ENCODE results near the gene QRICH2.
"Not testable (repeated sequence)": the region's sequence is repeated elsewhere in the genome, so short reads cannot be mapped to it uniquely, and the experiment has no call there.

The QRICH2 gene

DNA sequence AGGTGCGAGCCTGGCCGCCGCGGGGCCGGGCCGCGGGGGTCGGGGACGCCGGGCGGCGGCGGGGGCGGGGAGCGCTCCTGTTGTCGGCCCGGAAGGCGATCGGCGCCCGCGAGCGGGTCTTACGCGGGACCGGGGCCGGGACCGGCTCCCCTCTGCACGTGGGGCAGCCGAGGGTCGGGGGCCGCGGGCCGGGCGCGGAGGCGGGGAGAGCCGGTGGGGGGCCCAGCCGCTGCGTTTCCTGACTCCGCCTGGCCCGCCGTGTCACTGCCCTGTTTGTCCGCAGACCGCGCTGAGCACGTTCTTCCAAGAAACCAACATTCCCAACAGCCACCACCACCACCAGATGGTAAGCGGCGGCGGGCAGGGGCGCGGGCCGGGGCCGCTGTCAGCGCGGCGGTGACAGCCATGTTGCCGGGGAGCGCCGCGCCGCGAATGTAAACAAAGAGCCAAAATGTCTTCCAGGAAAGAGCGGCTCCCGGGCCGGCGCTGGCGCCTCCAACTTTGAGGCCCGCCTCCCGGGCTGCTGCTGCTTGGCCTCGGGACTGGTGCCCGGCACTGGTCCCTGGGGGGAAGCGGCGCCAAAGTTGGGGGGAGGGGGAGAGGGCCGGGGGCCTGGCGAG, 42.3 kb downstream of the QRICH2 start:
- no peak for DNase-seq

GRCh38 chr17:76264755-76265623, 43.1 kb downstream of the QRICH2 start, which contains the start of gene UBALD2:
TSS of gene UBALD2 (plus strand) at chr17:76265348. CDS start at chr17:76265506, 158 bp downstream.
- peak; percentile 98 for DNase-seq

DNA sequence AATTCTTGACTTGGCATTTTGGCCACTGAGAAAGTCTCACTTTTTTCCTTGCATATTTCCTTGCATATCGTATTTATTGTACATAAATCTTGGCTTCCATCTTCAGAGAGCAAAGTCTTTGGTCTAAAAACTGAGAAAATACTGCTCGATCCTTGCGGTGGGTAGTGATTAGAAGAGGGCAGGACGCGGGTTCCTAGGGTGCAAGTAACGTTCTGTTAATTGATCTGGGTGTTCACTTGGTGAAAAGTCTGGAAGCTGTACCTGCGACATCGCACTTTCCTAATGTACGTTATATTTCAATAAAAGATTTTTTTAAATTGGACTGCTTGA, 43.7 kb downstream of the QRICH2 start:
- no peak for DNase-seq

DNA sequence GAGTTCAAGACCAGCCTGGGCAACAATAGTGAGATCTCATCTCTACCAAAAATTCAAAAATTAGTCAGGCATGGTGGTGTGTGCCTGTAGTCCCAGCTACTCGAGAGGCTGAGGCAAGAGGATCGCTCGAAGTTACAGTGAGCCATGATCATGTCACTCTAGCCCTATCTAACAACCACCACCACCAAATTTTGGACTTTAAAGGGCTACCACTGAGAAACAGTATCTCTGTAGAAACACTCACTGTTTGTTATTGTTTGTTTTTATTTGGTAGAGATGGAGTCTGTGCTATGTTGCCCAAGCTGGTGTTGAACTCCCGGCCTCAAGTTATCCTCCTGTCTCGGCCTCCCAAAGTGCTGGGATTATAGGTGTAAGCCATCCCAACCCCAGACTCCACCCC, 44.2 kb downstream of the QRICH2 start:
- no peak for DNase-seq

DNA sequence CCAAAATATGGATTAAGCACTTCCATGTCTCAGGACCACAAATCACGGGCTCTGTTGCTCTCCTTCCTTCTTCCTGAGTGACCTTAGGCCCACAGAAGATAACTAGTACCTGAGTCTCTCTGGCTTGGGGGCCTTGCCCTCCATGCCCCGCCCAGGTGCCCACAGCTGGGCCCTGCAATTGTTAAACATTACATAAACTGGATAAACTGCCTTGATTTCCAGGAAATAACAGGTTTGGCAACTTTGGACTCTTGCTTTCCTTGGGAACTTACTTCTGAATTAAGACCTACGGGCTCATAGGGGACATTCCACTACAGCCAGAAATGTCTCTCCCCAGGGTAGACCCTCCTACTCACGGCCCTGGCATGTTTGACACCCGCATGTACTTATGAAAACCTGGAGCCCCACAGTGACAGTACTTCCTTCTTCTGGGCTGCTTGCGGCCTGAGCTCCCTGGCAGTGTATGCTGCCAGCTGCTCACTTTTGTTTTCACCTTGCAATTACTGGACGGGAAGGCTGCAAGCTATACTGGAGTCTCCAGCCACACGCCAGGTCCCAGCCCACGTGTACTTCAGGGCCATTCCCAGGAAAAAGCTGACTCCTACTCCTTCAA, 45.2 kb downstream of the QRICH2 start:
- no peak for DNase-seq

GRCh38 chr17:76261421-76262215, 46.5 kb downstream of the QRICH2 start:
- no peak for DNase-seq

GRCh38 chr17:76260669-76261068, 47.4 kb downstream of the QRICH2 start:
- DNase-seq, result no peak

GRCh38 chr17:76260220-76260619, 47.9 kb downstream of the QRICH2 start:
- DNase-seq, result no peak

DNA sequence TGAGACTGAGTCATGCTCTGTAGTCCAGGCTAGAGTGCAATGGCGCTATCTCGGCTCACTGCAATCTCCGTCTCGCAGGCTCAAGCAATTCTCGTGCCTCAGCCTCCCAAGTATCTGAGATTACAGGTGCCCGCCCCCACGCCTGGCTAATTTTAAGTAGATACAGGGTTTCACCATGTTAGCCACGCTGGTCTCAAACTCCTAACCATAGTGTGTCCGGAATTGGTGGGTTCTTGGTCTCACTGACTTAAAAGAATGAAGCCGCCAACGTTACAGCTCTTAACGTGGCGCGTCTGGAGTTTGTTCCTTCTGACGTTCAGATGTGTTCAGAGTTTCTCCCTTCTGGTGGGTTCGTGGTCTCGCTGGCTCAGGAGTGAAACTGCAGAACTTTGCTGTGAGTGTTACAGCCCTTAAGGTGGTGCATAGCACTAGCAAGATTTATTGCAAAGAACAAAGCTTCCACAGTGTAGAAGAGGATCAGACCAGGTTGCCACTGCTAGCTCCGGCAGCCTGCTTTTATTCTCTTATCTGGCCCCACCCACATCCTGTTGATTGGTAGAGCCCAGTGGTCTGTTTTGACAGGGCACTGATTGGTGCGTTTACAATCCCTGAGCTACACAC, 51.5 kb downstream of the QRICH2 start:
- DNase-seq, result not testable (repeated sequence)

DNA sequence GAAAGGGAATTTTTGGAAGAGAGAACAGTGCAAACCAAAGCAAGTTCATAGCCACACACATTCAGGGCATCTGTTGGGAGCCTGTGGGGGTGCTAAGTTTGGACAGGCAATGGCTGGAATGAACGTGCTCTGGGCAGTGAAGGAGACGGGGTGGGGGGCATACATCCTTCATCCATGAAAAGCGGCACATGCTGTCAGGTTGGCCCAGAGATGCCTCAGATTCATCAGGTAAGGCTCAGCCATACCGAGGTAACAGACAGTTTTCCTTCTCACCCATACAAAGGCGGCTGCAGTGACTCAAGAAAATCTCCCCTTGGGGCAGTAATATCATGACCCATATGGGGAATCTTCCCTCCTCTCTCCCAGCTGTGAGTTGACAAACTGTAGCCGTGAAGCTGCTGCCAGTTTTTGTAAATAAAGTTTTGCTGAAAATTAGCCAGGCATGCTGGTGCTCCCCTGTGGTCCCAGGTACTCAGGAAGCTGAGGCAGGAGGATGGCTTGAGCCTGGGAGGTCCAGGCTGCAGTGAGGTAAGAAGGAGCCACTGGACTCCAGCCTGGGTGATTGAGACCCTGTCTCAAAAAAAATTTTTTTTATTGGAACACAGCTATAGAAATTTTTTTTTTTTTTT, 52.2 kb downstream of the QRICH2 start:
- no peak for DNase-seq

DNA sequence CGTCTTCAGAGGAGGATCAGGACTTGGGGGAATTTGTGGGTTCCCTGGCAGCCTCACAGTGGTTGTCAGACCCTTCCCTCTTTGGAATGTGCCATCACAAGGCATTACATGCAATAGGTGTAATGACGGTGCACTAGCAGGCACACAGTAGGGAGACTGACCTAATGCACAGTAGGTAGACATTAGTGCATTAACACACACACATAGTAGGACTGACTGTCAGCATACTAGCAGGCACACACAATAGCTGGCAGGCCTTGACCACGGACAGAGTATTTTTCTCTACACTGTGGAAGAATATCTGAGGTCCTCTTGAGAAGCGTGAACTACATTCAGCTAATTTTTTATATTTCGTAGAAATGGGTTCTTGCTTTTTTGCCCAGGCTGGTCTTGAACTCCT, 53.8 kb downstream of the QRICH2 start:
- no peak for DNase-seq

DNA sequence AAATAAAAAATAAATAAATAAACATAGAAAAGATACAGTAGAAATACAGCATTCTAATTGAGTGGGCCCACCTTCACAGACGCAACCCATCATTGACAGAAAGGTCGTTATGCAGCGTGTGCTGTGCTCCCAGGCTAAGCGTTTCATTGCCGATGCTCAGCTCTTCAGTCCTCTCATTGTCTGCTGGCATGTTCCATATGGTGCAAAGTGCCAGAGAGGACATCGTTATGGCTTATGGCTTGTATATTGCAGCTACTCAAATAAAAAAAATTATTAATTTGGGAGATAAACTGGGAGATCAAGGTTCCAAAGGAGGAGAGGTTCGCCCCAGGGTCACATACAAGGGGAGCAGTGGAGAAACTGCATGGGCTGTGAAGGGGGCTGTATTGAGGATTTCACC, 54.2 kb downstream of the QRICH2 start:
- no peak for DNase-seq

DNA sequence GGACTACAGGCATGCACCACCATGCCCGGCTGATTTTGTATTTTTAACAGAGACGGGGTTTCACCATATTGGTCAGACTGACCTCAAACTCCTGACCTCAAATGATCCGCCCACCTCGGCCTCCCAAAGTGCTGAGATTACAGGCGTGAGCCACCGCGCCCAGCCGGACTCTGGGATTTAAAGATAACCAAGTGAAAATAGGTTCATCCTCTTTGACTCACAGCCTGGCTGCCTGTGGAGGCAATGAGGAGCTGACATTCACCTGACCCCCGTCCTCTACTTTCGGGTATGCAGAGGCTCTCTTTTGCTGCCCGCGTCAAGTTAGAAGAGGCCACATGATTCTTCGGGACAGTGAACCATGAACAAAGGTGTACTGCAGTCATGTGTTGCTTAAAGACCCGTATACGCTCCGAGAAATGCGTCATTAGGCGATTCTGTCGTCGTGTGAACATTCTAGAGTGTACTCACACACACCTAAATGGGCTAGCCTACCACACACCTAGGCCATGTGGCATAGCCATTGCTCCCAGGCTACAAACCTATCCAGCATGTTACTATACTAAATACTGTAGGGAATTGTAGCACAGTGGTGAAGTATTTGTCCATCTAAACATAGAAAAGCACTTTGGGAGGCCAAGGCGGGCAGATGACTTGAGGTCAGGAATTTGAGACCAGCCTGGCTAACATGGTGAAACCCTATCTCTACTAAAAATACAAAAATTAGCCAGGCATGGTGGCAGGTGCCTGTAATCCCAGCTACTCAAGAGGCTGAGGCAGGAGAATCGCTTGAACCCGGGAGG, 54.9 kb downstream of the QRICH2 start:
- DNase-seq, result not testable (repeated sequence)

- no peak for DNase-seq
These were observed 55.8 kb downstream of the QRICH2 start for GRCh38 chr17:76252040-76252954.

- DNase-seq, result no peak
These were observed 56.5 kb downstream of the QRICH2 start for GRCh38 chr17:76251478-76252039.

DNA sequence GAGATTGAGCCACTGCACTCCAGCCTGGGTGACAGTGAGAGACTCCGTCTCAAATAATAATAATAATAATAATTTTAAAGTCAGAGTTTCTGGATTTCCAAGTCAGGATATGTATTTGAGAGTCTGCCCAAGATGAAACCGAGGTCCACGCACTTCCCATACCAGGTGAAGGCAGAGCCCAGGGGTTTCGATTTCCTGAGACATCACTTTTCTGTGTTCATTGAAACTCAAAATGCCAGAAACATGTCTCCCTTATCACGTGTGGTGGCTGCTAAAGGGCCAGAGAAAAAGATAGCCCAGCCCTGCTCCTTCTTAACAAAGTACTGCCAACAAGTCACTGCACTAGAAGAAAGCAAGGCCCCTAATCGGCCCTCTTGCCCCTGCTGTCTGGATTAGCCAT, 57.9 kb downstream of the QRICH2 start:
- no peak for DNase-seq

GRCh38 chr17:76248013-76248782, 59.9 kb downstream of the QRICH2 start:
- no peak for DNase-seq

DNA sequence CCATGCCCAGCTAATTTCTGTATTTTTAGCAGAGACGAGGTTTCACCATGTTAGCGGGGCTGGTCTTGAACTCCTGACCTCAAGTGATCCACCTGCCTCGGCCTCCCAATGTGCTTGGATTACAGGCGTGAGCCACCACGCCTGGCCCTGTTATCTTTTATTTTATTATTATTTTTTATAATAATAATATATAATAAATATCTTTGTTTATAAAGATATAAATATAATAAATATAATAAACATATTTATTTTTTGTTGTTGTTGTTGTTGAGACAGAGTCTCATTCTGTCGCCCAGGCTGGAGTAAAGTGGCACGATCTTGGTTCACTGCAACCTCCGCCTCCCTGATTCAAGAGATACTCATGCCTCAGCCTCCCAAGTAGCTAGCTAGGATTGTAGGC, 60.8 kb downstream of the QRICH2 start:
- no peak for DNase-seq
